Stimulated activated CD8-positive, alpha-beta memory T cell treated with anti-CD3 and anti-CD28 coated beads, Interleukin-15, amount 100 ng/mL, for 48 hours (primary cell): Measurements from ENCODE around the gene RAD51C.
A peak's percentile ranks its signal among the peaks of the same experiment; 100 is the strongest.
"Not testable (repeated sequence)": the region's sequence is repeated elsewhere in the genome, so short reads cannot be mapped to it uniquely, and the experiment has no call there.

ENCODE experiments used
- DNase-seq, 2 donors: peaks; one replicate each; pipeline ENCODE4 v3.0.0-alpha.2; 2020; ENCODE audit warnings: low read depth in 2 of 2

Gene RAD51C

GRCh38 chr17:58741121-58741625 is 48.8 kb downstream of the RAD51C start:
- DNase-seq, result no peak

- DNase-seq, result no peak
Measured at GRCh38 chr17:58747674-58748073, 55.3 kb downstream of the RAD51C start.

DNA sequence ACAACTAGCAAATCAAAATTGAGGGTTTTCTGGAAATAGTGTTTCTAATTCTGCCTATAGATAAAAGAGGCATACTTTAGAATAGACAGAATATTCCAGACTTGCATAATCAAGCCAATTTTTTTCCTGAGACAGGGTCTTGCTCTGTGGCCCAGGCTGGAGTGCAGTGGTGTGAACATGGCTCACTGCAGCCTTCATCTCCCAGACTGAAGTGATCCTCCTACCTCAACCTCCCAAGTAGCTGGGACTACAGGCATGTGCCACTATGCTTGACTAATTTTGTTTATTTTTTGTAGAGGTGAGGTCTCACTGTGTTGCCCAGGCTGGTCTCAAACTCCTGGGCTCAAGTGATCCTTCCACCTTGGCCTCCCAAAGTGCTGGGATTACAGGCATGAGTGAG is 57.2 kb downstream of the RAD51C start:
- not testable (repeated sequence) for DNase-seq

DNA sequence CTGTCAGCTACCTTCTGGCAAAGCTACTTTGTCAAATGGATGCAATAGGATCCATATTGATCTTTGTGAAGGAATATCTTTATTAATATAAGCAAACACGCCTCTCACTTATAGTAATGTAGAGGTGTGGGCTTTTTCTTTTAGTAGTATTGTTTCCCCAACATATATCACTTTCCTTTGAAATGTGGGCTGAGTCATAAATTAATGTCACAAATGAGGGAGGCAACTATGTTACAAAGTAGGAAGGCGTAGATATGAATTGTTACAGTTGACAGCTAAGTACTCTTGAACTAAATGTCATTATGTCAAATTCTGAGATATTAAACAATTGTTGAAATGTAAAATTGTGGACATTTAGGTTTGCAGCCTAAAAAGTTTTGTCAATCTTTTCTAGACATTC is 60.6 kb downstream of the RAD51C start:
- DNase-seq, result no peak

DNA sequence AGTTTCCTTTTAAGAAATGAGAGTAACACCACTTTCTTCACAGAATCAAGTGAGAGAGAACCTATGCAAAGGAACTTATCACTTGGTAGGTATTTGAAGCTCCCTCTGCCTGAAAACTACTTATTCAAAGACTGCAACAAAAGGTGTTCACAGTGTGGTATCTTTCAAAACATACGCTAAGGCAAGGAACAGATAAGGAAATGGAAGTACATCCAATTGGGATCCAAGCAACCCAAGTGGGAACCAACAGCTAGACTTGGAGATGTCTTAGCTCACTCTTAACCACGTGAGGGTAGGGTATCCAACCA is 62.8 kb downstream of the RAD51C start:
- DNase-seq, result no peak

GRCh38 chr17:58755577-58756245 is 63.3 kb downstream of the RAD51C start, which contains the start of gene PPM1E:
TSS of gene PPM1E (plus strand) at chr17:58755854.
- DNase-seq, result peak; percentile 20 to 32

DNA sequence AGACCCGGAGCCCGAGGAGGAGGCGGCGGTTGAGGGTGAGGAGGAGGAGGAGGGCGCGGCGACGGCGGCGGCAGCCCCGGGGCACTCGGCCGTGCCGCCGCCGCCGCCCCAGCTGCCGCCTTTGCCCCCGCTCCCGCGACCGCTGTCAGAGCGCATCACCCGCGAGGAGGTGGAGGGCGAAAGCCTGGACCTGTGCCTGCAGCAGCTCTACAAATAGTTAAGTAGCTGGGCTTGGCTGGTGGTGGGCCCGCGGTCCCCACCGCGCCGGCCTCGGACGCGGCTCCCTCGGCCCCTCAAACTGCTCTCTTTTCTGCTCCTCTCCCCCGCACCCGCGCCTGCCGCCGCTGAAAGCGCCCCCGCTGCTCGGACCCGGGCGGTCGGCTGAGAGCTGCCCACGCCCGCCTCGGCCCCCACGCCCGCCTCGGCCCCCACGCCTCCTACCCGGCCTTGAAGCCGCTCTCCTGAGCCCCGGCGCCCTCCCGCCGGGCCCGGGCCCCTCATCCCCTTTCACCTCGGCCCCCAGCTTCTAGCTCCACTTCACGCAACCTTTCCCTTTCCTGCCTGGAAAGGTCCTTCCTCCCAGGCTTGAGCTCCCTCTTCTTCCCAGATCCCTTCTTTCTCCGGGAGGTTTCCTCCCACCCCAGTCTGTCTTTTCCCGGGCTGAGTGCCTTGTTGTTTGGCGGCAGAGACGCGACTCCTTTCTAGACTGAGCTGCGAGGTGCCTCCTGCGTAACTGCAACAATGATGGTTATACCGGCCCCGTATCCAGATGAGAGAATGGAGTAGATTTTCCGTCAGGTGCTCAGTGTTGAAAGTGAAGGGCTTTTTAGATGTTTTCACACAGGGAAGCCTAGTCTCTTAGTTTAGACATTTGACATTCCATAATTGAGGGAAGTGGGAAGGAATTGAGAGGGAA is 64.1 kb downstream of the RAD51C start:
- peak in 1 of 2 donors; percentile 1 for DNase-seq

GRCh38 chr17:58757162-58757613 is 64.8 kb downstream of the RAD51C start:
- no peak for DNase-seq

- no peak for DNase-seq
Measured at GRCh38 chr17:58758890-58759289, 66.5 kb downstream of the RAD51C start.

GRCh38 chr17:58759522-58759921 is 67.1 kb downstream of the RAD51C start:
- no peak for DNase-seq

DNA sequence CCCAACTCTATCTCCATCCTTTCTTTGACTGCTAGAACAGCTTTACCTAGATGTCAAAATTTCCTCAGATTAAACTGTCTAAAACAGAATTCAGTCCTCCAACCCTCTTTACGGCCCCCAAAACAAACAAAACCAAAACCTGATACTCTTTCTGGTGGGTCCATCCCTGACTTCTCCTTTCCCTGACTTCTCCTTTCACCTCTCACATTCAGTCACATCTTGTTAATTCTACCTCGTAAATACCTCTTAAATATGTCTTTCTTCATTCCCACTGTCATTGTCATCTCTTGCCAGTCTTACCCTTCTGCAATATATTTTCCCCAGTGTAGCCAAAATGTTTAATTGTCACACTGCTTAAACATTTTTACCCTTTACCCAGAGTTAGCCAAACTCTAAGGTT is 67.8 kb downstream of the RAD51C start:
- DNase-seq, result no peak

DNA sequence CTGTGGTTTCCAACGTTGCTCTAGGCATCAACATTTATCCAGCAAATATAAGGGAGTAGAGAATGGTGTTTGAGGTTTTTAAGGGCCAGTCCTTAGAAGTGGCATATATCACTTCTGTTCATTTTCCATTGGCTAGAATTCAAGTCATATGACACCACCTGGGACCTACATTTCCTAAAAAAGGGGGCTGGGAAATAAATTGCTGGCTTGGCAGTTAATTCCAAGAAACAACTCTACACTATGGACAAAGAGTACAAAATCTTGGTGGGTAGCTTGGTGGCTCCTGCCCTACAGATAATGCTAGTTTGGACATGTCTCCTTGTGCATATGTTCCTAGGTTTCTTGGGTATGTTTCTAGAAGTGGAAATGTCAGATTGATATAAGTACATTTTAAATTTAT is 70.9 kb downstream of the RAD51C start:
- DNase-seq, result no peak

DNA sequence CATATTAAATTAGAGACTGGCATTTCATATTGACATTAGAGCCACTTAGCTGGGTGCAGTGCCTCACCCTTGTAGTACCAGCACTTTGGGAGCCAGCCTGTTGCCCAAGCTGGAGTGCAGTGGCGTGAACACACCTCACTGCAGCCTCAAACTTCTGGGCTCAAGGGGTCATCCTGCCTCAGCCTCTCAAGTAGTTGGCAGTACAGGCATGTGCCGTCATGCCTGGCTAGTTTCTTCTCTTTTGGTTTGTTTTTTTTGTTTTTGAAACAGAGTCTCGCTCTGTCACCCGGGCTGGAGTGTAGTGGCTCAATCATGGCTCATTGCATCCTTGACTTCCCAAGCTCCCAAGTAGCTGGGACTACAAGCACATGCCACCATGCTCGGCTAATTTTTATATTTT is 72.0 kb downstream of the RAD51C start:
- no peak for DNase-seq

DNA sequence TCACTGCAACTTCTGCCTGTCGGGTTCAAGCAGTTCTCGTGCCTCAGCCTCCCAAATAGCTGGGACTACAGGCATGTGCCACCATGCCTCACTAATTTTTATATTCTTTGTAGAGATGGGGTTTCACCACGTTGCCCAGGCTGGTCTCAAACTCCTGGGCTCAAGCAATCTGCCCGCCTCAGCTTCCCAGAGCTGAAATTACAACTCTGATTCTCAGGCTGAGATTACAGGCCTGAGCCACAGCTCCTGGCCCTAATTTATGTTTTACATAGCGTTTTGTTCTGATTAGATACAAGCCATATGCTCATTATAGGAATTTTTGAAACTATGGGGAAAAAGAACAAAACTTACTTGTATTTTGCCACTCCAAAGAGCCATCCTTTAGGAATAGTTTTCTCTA is 86.1 kb downstream of the RAD51C start:
- DNase-seq, result not testable (repeated sequence)

DNA sequence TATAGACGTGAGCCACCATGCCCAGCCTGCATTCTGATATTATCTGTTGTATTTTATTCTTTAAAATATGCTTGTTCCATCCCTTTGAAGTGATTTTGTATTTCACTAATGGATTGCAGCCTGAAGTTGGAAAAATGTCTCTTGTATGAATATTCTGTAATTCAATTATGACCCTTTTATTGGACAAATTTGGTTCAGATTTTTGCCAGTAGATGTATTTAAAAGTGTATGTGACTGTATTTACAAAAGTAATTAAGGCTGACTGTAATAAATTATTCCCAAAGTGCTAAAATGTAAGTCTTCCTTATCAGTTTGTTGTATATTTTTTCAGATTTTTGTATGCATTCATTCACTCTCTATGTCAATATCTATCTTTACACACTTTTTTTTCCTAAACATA is 87.0 kb downstream of the RAD51C start:
- no peak for DNase-seq

GRCh38 chr17:58783380-58783779 is 91.0 kb downstream of the RAD51C start:
- no peak for DNase-seq

- DNase-seq, result no peak
Measured at GRCh38 chr17:58785097-58785496, 92.7 kb downstream of the RAD51C start.
